GM12878 (cell line): ENCODE data around the gene CCDC27.

ENCODE experiments used
- CEBPB ChIP-seq, 2 experiments: fragments of 150-350 bp in 1 of 2; IDR thresholded peaks; 2 replicates each; pipeline ENCODE4 v1.6.1; 2012 to 2014; ENCODE audit warnings: low read depth in 2 of 2, low read length in 2 of 2, borderline replicate concordance in 1 of 2, inconsistent platforms in 1 of 2
- CTCF ChIP-seq, 3 experiments: IDR thresholded peaks in 2 of 3; conservative IDR thresholded peaks in 1 of 3; 2 replicates each; pipeline ENCODE4 v1.5.1; 2011; ENCODE audit warnings: low read depth in 3 of 3, low read length in 3 of 3, mild to moderate bottlenecking in 3 of 3, control low read depth in 2 of 3, moderate library complexity in 2 of 3, inconsistent platforms in 1 of 3, mixed read lengths in 1 of 3; ENCODE audit not compliant: control insufficient read depth in 2 of 3, insufficient read depth in 1 of 3; ENCODE audit errors: extremely low read depth in 1 of 3
- MYC ChIP-seq: IDR thresholded peaks from 2 replicates; pipeline ENCODE4 v1.6.1; 2011; ENCODE audit warnings: mild to moderate bottlenecking, low read length, moderate library complexity, inconsistent platforms; ENCODE audit not compliant: insufficient read depth, insufficient replicate concordance, insufficient read length, severe bottlenecking
- POLR2A ChIP-seq: IDR thresholded peaks from 2 replicates; pipeline ENCODE4 v1.6.1; 2011; ENCODE audit warnings: low read depth, mild to moderate bottlenecking, low read length
- POLR2AphosphoS2 ChIP-seq: IDR thresholded peaks from 2 replicates; pipeline ENCODE4 v1.6.1; 2011; ENCODE audit warnings: low read depth, mild to moderate bottlenecking, low read length, improper control_type of control experiment, moderate library complexity
- RFX5 ChIP-seq: IDR thresholded peaks from 2 replicates; pipeline ENCODE4 v1.6.1; 2011; ENCODE audit warnings: low read depth, low read length, improper control_type of control experiment
- SMAD1 ChIP-seq: fragments of 450-650 bp; IDR thresholded peaks from 2 replicates; pipeline ENCODE4 v1.6.1; 2018; ENCODE audit warnings: mild to moderate bottlenecking, low read depth; ENCODE audit not compliant: partially characterized antibody
- SP1 ChIP-seq: IDR thresholded peaks from one replicate; pipeline ENCODE4 v1.6.1; 2011; ENCODE audit warnings: low read depth, low read length
- YY1 ChIP-seq: IDR thresholded peaks from 2 replicates; pipeline ENCODE4 v1.6.1; 2011; ENCODE audit warnings: low read depth, mild to moderate bottlenecking, low read length
- TF ChIP-seq, protein P1 (sequence below): IDR thresholded peaks from 2 replicates; pipeline ENCODE4 v1.6.1; 2011; ENCODE audit warnings: low read depth, mild to moderate bottlenecking, low read length, moderate library complexity, borderline replicate concordance; ENCODE audit errors: extremely low read depth

DNA sequence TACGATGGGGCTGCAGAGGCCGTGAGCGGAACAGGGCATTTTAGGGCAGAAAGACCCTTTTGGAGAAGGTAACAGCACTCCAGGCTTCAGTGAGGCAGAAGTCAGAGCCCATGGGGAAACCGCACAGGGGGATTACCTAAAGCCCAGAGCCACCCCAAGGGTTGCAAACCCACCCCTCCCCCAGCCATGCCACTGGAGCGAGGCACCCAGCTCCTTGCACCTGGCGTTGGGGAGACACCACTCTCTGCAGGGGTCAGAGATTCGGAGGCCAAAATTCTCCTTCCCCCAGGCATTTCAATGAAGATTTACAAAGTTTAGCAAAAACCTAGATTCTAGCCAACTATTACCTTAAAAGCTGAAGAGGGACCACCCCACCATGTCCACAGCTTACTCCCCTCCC is 38.4 kb upstream of the CCDC27 start:
- no peak for TF ChIP-seq CTCF (IDR thresholded peaks at IDR 0.05 in 2 of 3, conservative IDR thresholded peaks at IDR 0.05 in 1 of 3; ENCODE audit: control insufficient read depth in 2 of 3, extremely low read depth in 1 of 3, insufficient read depth in 1 of 3, low read depth in 3 of 3, low read length in 3 of 3)
- TF ChIP-seq YY1 = no peak
- TF ChIP-seq, protein P1, sequence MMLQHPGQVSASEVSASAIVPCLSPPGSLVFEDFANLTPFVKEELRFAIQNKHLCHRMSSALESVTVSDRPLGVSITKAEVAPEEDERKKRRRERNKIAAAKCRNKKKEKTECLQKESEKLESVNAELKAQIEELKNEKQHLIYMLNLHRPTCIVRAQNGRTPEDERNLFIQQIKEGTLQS = no peak
- no peak for TF ChIP-seq POLR2A
- no peak for TF ChIP-seq CEBPB (IDR thresholded peaks at IDR 0.05; ENCODE audit: borderline replicate concordance in 1 of 2, low read depth in 2 of 2, low read length in 2 of 2)
- no peak for TF ChIP-seq RFX5
- no peak for TF ChIP-seq SP1
- TF ChIP-seq MYC = no peak
- TF ChIP-seq SMAD1 = no peak
- TF ChIP-seq POLR2AphosphoS2 = no peak
